NB4 (cell line): Measurements from ENCODE around the gene RABEP2.

Experiments used
- MYC ChIP-seq: IDR thresholded peaks from 2 replicates; pipeline ENCODE4 v1.6.1; 2011; ENCODE audit warnings: low read depth, low read length
- POLR2A ChIP-seq: IDR thresholded peaks from 2 replicates; pipeline ENCODE4 v1.6.1; 2011; ENCODE audit warnings: mild to moderate bottlenecking; ENCODE audit not compliant: insufficient read length; ENCODE audit errors: extremely low read depth
- TF ChIP-seq, protein P1 (sequence below): IDR thresholded peaks from one replicate; pipeline ENCODE4 v1.5.1; 2012; ENCODE audit warnings: low read depth, low read length

- TF ChIP-seq, protein P1, sequence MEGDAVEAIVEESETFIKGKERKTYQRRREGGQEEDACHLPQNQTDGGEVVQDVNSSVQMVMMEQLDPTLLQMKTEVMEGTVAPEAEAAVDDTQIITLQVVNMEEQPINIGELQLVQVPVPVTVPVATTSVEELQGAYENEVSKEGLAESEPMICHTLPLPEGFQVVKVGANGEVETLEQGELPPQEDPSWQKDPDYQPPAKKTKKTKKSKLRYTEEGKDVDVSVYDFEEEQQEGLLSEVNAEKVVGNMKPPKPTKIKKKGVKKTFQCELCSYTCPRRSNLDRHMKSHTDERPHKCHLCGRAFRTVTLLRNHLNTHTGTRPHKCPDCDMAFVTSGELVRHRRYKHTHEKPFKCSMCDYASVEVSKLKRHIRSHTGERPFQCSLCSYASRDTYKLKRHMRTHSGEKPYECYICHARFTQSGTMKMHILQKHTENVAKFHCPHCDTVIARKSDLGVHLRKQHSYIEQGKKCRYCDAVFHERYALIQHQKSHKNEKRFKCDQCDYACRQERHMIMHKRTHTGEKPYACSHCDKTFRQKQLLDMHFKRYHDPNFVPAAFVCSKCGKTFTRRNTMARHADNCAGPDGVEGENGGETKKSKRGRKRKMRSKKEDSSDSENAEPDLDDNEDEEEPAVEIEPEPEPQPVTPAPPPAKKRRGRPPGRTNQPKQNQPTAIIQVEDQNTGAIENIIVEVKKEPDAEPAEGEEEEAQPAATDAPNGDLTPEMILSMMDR = no peak
- TF ChIP-seq POLR2A (no peak), MYC (no peak)
These were observed 18.2 kb upstream of the RABEP2 start for GRCh38 chr16:28943281-28943680.
